GM19467 (cell line): ENCODE data around the gene NDUFAF4.
A peak's percentile ranks its signal among the peaks of the same experiment; 100 is the strongest.

Experiments
- ATAC-seq: cut with Tn5 transposase; IDR thresholded peaks from one replicate; pipeline ENCODE4 v1.9.1; 2021; ENCODE audit warnings: mild to moderate bottlenecking, moderate library complexity; ENCODE audit not compliant: unreplicated experiment

NDUFAF4 gene

GRCh38 chr6:96899451-96899998 is 1.8 kb upstream of the NDUFAF4 start:
- ATAC-seq: no peak

DNA sequence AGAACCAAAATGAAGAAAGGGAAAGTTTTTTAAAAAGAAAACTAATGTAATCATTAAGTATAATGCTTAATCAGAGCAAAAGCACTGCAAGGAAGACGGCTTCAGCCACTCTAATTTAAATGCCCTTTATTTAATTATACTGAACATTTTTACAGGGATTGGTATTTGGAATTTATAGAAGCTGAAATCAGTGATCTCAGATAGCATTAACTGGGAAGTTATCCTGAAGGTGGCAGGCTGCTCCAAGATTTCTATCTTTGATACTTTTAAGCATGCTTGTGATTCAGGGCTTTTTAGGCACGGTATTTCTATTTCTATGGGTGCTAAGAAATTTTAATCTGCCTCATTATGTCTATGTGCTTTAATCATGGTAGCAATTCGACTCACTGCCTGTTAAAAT is 1.3 kb upstream of the NDUFAF4 start:
- ATAC-seq: no peak

DNA sequence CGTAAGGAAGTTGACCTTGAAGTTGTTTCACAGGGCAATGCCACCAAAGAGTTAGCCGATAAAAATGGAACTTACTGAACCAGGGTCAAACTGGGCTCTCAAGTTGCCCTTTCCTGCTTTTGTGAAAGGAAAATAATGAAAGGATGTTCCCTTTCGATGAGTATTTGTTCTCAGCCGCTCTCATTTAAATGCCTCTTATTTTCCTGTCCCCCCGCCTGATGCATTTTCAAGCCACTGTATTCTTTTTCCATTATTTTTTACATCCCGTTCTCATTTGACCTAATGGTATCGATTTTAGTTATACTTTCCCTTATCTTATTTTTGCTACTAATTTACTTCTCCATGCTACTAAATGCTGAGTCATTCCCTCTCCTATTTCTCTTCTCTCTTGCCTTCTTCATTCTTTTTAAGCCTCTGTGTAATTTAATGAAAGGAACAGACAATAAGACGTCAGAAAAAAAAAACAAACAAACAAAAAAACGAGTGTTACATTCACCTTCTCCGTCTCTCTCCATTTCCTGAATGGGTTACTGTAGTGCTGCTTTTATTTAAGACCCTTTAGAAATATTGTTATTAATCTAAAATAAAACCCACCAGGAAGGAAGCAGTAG is 655 bp upstream of the NDUFAF4 start:
- ATAC-seq: no peak

GRCh38 chr6:96889146-96889545 is 8.5 kb downstream of the NDUFAF4 start:
- ATAC-seq: no peak

DNA sequence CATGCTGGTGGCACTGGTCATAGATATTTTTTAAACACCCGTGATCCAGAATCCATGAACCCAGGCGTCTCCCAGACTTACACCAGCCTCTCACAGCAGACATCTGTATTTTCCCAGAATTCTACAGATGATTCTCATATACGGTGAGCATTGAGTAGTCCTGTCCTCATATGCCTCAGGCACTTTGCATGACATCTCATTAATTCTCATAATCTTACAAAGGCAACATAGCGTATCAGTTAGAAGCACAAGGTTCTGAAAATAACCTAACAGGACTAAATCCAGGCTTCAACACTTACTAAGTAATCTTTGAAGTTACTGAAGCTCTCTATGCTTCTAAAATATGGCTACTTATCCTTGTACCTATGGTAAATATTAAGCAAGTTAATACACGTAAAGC is 8.9 kb downstream of the NDUFAF4 start:
- ATAC-seq: no peak

GRCh38 chr6:96886519-96886918 is 11.2 kb downstream of the NDUFAF4 start:
- no peak for ATAC-seq

- ATAC-seq: peak; percentile 95
Measured at GRCh38 chr6:96885187-96885631, 12.5 kb downstream of the NDUFAF4 start.

GRCh38 chr6:96878143-96878542 is 19.5 kb downstream of the NDUFAF4 start:
- ATAC-seq: no peak

- no peak for ATAC-seq
Measured at GRCh38 chr6:96876886-96877545, 20.7 kb downstream of the NDUFAF4 start.

- no peak for ATAC-seq
Measured at GRCh38 chr6:96872976-96873375, 24.7 kb downstream of the NDUFAF4 start.

DNA sequence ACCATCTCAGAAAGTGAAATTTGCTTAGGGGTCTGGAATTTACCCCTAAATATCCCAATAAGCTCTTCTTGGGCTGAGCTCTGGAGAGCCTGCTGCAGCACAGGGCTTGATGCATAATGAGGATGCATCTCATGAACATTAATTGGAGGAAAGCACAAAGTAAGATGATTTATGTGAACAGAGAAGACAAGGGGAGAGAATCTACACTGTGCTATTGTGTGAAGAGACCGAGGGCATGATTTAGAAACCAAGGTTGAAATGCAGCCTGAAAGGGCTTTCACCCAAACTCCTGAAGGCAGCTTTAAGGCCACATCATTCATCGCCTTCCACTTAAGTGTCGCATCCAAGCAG is 32.7 kb downstream of the NDUFAF4 start:
- ATAC-seq: no peak

GRCh38 chr6:96864216-96865054 is 33.3 kb downstream of the NDUFAF4 start:
- ATAC-seq: no peak

DNA sequence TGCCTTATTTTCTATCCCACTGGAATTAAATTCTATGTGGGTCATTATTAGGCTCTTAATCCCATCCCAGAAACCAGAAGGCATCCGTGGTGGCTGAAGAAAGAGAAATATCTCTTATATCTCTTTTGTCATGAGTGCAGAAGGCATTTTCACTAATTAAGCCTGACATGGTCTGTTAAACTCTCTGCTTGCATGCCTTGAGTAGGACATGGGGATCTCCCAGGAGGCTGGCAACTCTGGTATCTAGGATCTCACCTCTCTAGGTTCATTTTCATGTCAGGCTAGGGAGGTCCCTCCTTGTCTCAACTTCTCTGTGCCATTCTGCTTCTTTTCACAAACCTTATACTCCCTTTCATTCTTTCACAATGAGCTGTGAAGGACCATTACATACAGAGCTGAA is 35.1 kb downstream of the NDUFAF4 start:
- ATAC-seq: no peak

- no peak for ATAC-seq
Measured at GRCh38 chr6:96861588-96861987, 36.1 kb downstream of the NDUFAF4 start.

- no peak for ATAC-seq
Measured at GRCh38 chr6:96856856-96857255, 40.8 kb downstream of the NDUFAF4 start.

DNA sequence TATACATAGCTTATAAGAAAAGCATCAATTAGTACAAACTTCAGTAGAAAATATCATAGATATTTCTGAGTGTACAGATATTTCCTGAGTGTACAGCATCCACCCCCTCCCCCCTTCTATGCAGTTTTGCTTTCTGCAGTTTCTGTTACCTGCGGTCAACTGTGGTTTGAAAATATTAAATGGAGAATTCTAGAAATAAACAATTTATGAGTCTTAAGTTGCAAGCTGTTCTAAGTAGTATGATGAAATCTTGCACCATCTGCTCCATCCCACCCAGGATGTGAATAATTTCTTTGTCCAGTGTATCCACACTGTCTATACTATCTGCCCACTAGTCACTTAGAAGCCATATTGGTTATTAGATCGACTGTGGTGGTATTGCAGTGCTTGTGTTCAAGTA is 44.6 kb downstream of the NDUFAF4 start:
- ATAC-seq: no peak

GRCh38 chr6:96852605-96853004 is 45.1 kb downstream of the NDUFAF4 start:
- ATAC-seq: no peak

- no peak for ATAC-seq
Measured at GRCh38 chr6:96851858-96852257, 45.8 kb downstream of the NDUFAF4 start.

- ATAC-seq: no peak
Measured at GRCh38 chr6:96849615-96850014, 48.1 kb downstream of the NDUFAF4 start.

DNA sequence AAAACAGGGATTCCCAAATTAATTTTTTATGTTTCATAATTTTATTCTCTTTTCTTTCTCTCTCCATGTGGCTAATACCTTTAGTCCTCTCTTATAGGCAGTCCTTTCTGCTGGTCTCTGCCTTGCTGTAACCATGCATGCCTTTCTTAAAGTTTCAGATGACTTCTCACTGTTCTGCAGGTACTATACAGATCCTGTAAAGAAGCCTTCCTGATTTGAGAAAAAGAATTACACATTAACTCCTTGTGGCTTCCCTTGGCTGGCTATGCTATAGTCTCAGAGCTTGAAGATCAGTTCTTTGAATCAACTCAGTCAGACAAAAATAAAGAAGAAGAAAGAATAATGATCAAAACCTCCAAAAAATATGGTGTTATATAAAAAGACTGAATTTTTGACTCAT is 53.2 kb downstream of the NDUFAF4 start:
- ATAC-seq: peak; percentile 80

DNA sequence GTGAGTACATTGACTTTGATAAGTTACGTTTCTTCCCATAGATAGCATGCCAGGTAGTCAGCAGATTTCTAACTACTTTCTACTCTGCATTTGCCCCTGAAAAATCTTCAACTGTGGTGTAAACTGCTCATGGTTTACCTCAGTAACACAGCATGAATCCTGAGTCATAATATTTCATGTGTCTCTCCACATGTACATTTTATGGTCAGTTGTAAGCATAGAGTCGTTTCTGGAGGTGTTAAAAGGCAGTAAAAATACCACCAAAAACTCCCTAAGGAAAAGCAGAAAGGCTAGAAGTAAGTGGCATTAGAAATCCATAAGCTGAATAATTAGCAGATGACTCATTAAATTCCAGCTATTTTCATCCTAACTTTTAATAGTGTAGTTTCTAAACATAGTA is 56.3 kb downstream of the NDUFAF4 start:
- ATAC-seq: no peak
